ENCODE data around the gene TRPC4AP. TPM values are rescaled to one million over a fixed set of nuclear protein-coding genes. Genes with fewer than 3 reads are reported as not detected.

The TRPC4AP gene
- total RNA-seq, 2 experiments from 2014 or later, result 31.9 to 38.8 TPM

DNA sequence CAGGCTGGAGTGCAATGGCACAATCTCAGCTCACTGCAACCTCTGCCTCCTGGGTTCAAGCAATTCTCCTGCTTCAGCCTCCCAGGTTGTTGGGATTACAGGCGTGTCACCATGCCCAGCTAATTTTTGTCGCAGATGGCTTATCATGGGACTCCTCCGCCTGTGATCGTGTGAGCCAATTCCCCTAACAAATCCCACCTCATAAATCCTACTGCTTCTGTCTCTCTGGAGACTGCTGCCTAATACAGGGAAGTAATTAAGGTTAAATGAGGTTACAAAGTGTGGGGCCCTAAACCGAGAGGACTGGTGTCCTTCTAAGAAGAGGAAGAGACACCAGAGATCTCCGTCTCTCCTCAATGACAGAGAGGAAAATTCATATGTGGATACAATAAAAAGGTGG is 52.0 kb downstream of the TRPC4AP start:
- POLR2A ChIA-PET, result interaction anchor here (1.0 kb wide), 1 partner anchor 39 kb away, joined by 5 read pairs; no protein-coding TSS in a partner anchor
- H3K4me2 ChIP-seq (ENCODE audit: low read length), result no peak overlapping the region
- H3K4me3 ChIP-seq (ENCODE audit: low read depth, low read length, poor library complexity, severe bottlenecking), result no peak overlapping the region
- intact Hi-C loops (cut with micrococcal nuclease; ENCODE audit: unreplicated experiment), result no loop called here
- BruUV-seq (replicated peaks), result no TSS peak
- peaks cover 45% of the 10 kb centered on the region for H3K36me3 ChIP-seq (ENCODE audit: insufficient read depth, low read length)
- no peaks in the 10 kb centered on the region for H3K9me3 ChIP-seq (ENCODE audit: low read length)
- no peak overlapping the region for H2AFZ ChIP-seq (ENCODE audit: low read length)
- H3K27ac ChIP-seq (ENCODE audit: low read depth, low read length, poor library complexity, severe bottlenecking), result no peak overlapping the region
- TF ChIP-seq CTCF (conservative IDR thresholded peaks at IDR 0.05; ENCODE audit: low read length), result no peak
- no peak for TF ChIP-seq EZH2phosphoT487 (IDR thresholded peaks at IDR 0.05; ENCODE audit: borderline replicate concordance, low read depth, low read length)
- DNase-seq (ENCODE audit: low spot score), result no peak
- no peaks in the 10 kb centered on the region for H3K4me1 ChIP-seq (ENCODE audit: insufficient read depth, low read length, poor library complexity, severe bottlenecking)
- H3K9me2 ChIP-seq (ENCODE audit: insufficient read depth, low read length), result no peaks in the 10 kb centered on the region
- H4K20me1 ChIP-seq (ENCODE audit: insufficient read depth, low read length), result no peaks in the 10 kb centered on the region
- CTCF ChIA-PET (ENCODE audit: unreplicated experiment), result interaction anchor here (0.5 kb wide), 1 partner anchor 188 kb away, joined by 3 read pairs; no protein-coding TSS in a partner anchor
- no peaks in the 10 kb centered on the region for H3K79me2 ChIP-seq (ENCODE audit: insufficient read depth, low read depth, low read length)

DNA sequence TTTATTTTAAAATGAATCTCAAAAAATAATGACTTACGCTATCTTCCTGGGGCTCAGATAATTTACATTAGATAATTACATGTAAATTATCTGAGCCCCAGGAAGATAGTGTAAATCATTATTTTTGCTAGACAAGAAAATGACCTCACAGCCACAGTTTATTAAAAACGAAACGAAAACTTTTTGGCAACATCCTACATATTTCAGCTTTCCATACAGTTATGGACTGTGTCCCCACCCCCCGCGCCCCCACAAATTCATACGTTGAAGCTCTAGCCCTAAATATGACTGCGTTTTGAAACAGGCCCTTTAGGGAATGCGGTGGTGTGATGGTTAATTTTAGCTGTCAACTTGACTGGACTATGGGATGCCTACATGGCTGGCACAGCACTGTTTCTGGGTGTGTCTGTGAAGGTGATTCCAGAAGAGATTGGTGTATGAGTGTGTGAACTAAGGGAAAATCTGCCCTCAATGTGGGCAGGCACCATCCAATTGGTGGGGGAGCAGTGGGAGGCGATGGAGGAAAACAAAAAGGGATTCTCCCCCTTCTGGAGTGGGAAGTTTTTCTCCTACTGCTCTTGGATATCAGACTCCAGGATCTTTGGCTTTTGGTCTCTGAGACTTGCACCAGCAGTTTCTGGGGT is 52.6 kb downstream of the TRPC4AP start:
- Histone ChIP-seq H4K20me1 (ENCODE audit: insufficient read depth, low read length) (no peaks in the 10 kb centered on the region), H3K9me3 (ENCODE audit: low read length) (no peaks in the 10 kb centered on the region), H3K4me3 (ENCODE audit: low read depth, low read length, poor library complexity, severe bottlenecking) (no peak overlapping the region), H3K36me3 (ENCODE audit: insufficient read depth, low read length) (peaks cover 46% of the 10 kb centered on the region), H3K9me2 (ENCODE audit: insufficient read depth, low read length) (no peaks in the 10 kb centered on the region), H3K4me2 (ENCODE audit: low read length) (no peak overlapping the region), H3K79me2 (ENCODE audit: insufficient read depth, low read depth, low read length) (no peaks in the 10 kb centered on the region), H3K27ac (ENCODE audit: low read depth, low read length, poor library complexity, severe bottlenecking) (no peak overlapping the region), H2AFZ (ENCODE audit: low read length) (no peak overlapping the region), H3K4me1 (ENCODE audit: insufficient read depth, low read length, poor library complexity, severe bottlenecking) (no peaks in the 10 kb centered on the region)
- no peak for DNase-seq (ENCODE audit: low spot score)
- TF ChIP-seq EZH2phosphoT487 (IDR thresholded peaks at IDR 0.05; ENCODE audit: borderline replicate concordance, low read depth, low read length) (no peak), CTCF (conservative IDR thresholded peaks at IDR 0.05; ENCODE audit: low read length) (no peak)
- POLR2A ChIA-PET, result interaction anchor here (1.0 kb wide), 2 partner anchors 34 to 40 kb away, joined by 3 to 5 read pairs; no protein-coding TSS in a partner anchor
- intact Hi-C loops (cut with micrococcal nuclease; ENCODE audit: unreplicated experiment), result no loop called here
- no TSS peak for BruUV-seq (replicated peaks)
- CTCF ChIA-PET (ENCODE audit: unreplicated experiment), result no interaction called here

- ChIA-PET POLR2A (interaction anchor here (0.5 to 1.0 kb wide), 4 partner anchors 8 to 174 kb away, joined by 3 to 5 read pairs (median 3); no protein-coding TSS in a partner anchor), CTCF (ENCODE audit: unreplicated experiment) (no interaction called here)
- Histone ChIP-seq H4K20me1 (ENCODE audit: insufficient read depth, low read length) (no peaks in the 10 kb centered on the region), H3K79me2 (ENCODE audit: insufficient read depth, low read depth, low read length) (no peaks in the 10 kb centered on the region), H3K27ac (ENCODE audit: low read depth, low read length, poor library complexity, severe bottlenecking) (no peak overlapping the region), H3K36me3 (ENCODE audit: insufficient read depth, low read length) (peaks cover 46% of the 10 kb centered on the region), H3K9me3 (ENCODE audit: low read length) (no peaks in the 10 kb centered on the region), H3K4me2 (ENCODE audit: low read length) (no peak overlapping the region), H3K4me3 (ENCODE audit: low read depth, low read length, poor library complexity, severe bottlenecking) (no peak overlapping the region), H3K9me2 (ENCODE audit: insufficient read depth, low read length) (no peaks in the 10 kb centered on the region), H3K4me1 (ENCODE audit: insufficient read depth, low read length, poor library complexity, severe bottlenecking) (no peaks in the 10 kb centered on the region), H2AFZ (ENCODE audit: low read length) (no peak overlapping the region)
- BruUV-seq (replicated peaks), result no TSS peak
- TF ChIP-seq CTCF (conservative IDR thresholded peaks at IDR 0.05; ENCODE audit: low read length), result no peak
- TF ChIP-seq EZH2phosphoT487 (IDR thresholded peaks at IDR 0.05; ENCODE audit: borderline replicate concordance, low read depth, low read length), result no peak
- DNase-seq (ENCODE audit: low spot score), result no peak
- intact Hi-C loops (cut with micrococcal nuclease; ENCODE audit: unreplicated experiment), result no loop called here
Measured at GRCh38 chr20:35039146-35039545, 53.5 kb downstream of the TRPC4AP start.

Data from OCI-LY7 (cell line).